RWPE2 (cell line): ENCODE data around the gene AP2M1.

Experiments
- ATAC-seq: fragments of 200-7000 bp; cut with Tn5 transposase; 3 replicates; pipeline ENCODE4 v1.9.1; 2021; ENCODE audit warnings: low read depth
- DNase-seq: peaks from one replicate; pipeline ENCODE4 v3.0.0-alpha.2; 2020; ENCODE audit warnings: low spot score
- H3K27ac ChIP-seq: fragments of 450-650 bp; 2 replicates; pipeline ENCODE4 v1.5.1; 2017; ENCODE audit warnings: mild to moderate bottlenecking; ENCODE audit not compliant: poor library complexity, severe bottlenecking
- H3K27me3 ChIP-seq: fragments of 250-450 bp; sonication (Bioruptor Pico); 2 replicates; pipeline ENCODE4 v1.5.1; 2021; ENCODE audit warnings: mild to moderate bottlenecking, moderate library complexity; ENCODE audit not compliant: insufficient read depth, poor library complexity, severe bottlenecking
- H3K36me3 ChIP-seq: fragments of 250-450 bp; sonication (Bioruptor Pico); 2 replicates; pipeline ENCODE4 v1.5.1; 2020; ENCODE audit warnings: low read depth, mild to moderate bottlenecking, moderate library complexity
- H3K4me1 ChIP-seq: fragments of 250-450 bp; sonication (Bioruptor Pico); 2 replicates; pipeline ENCODE4 v1.5.1; 2021; ENCODE audit warnings: mild to moderate bottlenecking, moderate library complexity; ENCODE audit not compliant: insufficient read depth, poor library complexity, severe bottlenecking
- H3K4me3 ChIP-seq: fragments of 250-450 bp; sonication (Bioruptor Pico); 2 replicates; pipeline ENCODE4 v1.5.1; 2021; ENCODE audit warnings: mild to moderate bottlenecking, moderate library complexity; ENCODE audit not compliant: severe bottlenecking
- H3K9me3 ChIP-seq: fragments of 250-450 bp; sonication (Bioruptor Pico); 2 replicates; pipeline ENCODE4 v1.5.1; 2021; ENCODE audit warnings: mild to moderate bottlenecking, moderate library complexity; ENCODE audit not compliant: severe bottlenecking
- TF ChIP-seq, protein P1 (sequence below): fragments of 450-650 bp; IDR thresholded peaks from one replicate; pipeline ENCODE4 v1.5.1; 2017; ENCODE audit warnings: mild to moderate bottlenecking, moderate library complexity; ENCODE audit not compliant: poor library complexity, severe bottlenecking

The AP2M1 gene

DNA sequence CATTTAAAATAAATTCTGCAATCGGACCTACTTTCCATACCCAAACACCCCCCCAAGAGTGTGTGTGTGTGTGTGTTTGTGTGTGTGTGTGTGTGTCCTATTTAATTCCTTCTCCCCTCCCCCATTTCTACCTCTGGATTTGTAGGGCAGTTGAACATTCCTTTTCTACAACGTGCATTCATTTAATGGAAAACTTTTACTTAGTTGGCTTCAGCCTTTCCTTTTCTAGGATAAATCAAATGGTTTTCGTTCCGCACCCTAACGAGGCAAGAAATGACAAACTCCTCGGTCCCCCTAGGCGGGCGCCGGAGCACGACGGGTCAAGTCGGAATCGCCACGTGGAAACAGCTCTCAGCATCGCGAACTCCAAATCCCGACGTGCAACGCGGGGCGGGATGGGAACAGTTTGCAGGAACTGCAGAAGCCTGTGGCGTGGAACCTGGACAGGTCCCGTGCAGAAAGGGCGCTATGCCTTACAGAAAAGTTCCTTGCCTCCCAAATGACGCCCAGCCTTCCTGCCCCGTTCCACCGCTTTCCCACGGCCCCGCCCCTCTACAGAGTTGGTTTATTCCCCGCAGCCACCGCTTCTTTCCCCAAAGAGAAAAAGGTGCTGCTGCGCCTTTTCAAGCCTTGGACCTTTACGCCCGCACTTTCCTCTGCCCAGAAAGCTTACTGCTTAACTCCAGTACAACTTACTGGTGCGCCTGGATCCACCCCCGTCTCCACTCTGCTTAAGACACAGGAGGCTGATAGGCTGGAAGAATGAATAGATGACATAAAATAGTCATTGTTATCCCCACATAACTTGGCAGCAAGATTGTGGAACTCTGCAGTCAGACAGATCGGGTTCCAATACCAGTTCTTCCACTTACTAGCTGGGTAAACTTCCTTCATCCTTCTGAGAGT, 40.6 kb upstream of the AP2M1 start:
- Histone ChIP-seq H3K4me3 (peak overlapping the region; percentile 74), H3K36me3 (peaks cover 16% of the 10 kb centered on the region), H3K4me1 (no peaks in the 10 kb centered on the region), H3K27ac (peak overlapping the region; percentile 62), H3K27me3 (no peaks in the 10 kb centered on the region), H3K9me3 (no peaks in the 10 kb centered on the region)
- DNase-seq (peak; percentile 86), ATAC-seq (peak; percentile 71)
- TF ChIP-seq, protein P1, sequence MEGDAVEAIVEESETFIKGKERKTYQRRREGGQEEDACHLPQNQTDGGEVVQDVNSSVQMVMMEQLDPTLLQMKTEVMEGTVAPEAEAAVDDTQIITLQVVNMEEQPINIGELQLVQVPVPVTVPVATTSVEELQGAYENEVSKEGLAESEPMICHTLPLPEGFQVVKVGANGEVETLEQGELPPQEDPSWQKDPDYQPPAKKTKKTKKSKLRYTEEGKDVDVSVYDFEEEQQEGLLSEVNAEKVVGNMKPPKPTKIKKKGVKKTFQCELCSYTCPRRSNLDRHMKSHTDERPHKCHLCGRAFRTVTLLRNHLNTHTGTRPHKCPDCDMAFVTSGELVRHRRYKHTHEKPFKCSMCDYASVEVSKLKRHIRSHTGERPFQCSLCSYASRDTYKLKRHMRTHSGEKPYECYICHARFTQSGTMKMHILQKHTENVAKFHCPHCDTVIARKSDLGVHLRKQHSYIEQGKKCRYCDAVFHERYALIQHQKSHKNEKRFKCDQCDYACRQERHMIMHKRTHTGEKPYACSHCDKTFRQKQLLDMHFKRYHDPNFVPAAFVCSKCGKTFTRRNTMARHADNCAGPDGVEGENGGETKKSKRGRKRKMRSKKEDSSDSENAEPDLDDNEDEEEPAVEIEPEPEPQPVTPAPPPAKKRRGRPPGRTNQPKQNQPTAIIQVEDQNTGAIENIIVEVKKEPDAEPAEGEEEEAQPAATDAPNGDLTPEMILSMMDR: no peak

DNA sequence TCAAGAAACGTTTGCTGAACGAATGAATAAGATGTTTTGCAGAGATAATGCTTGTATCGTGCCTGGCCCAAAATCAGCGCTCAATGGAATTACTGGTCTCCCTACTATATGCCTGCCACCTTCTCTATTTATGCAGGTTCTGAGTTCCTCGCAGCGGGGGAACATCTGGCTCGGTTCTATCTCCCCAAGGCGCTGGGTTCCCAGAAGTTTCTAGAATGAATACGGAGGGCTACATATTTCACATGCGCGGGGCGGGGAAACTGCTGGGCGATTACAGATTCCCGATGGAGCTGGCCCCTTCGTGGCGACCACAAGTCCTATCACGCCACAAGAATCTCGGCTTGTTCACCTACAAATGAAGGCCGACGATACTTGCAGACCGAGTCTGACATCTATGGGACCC, 39.9 kb upstream of the AP2M1 start:
- Histone ChIP-seq H3K27ac (peak overlapping the region; percentile 62), H3K36me3 (peaks cover 20% of the 10 kb centered on the region), H3K4me1 (no peaks in the 10 kb centered on the region), H3K9me3 (no peaks in the 10 kb centered on the region), H3K27me3 (no peaks in the 10 kb centered on the region), H3K4me3 (peak overlapping the region; percentile 74)
- DNase-seq (no peak), ATAC-seq (peak; percentile 2; the same call in 2 of the 3 replicates)
- TF ChIP-seq, protein P1: no peak

DNA sequence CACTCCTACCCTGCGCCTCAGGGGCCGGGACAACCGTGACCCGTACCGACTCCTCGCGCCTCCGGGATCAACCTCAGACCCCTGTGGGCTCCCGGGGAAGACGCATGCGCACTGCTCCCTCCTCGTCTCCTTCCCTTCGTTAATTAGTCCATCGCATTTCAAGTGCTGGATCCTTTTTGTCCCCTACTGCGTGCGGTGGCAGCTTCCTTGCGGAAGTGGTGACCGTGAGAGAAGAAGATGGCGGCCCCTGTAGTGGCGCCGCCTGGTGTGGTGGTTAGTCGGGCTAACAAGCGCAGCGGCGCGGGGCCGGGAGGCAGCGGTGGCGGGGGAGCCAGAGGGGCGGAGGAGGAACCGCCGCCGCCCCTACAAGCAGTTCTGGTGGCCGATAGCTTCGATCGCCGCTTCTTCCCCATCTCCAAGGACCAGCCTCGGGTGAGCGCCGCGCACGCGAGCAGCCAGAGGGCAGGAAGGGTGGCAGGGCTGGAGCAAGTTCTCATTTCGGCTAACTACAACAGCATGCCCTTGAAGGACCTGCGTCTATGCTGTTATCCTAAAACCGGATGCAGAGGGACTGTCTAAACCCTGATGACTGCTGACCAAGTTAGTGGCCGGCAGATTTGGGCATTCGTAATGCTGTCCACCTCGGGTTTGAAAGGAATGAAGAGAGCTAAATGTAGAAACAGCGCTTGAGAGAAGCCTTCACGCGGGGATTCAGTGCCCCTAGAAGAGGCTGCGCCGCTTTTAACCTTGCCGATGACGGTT, 39.3 kb upstream of the AP2M1 start, which contains the start of gene EIF2B5:
EIF2B5 (plus strand) TSS at position 210 of the 762 bp plus-strand sequence; CDS start at position 238, 28 bp downstream.
- TF ChIP-seq, protein P1: peak; percentile 22
- peak; percentile 83 for DNase-seq
- no peaks in the 10 kb centered on the region for H3K4me1 ChIP-seq
- no peaks in the 10 kb centered on the region for H3K9me3 ChIP-seq
- ATAC-seq: peak; percentile 73
- peak within 1 kb of the TSS; percentile 74 for H3K4me3 ChIP-seq
- no peaks in the 10 kb centered on the region for H3K27me3 ChIP-seq
- H3K27ac ChIP-seq: peak within 1 kb of the TSS; percentile 62
- peaks cover 25% of the 10 kb centered on the region for H3K36me3 ChIP-seq

DNA sequence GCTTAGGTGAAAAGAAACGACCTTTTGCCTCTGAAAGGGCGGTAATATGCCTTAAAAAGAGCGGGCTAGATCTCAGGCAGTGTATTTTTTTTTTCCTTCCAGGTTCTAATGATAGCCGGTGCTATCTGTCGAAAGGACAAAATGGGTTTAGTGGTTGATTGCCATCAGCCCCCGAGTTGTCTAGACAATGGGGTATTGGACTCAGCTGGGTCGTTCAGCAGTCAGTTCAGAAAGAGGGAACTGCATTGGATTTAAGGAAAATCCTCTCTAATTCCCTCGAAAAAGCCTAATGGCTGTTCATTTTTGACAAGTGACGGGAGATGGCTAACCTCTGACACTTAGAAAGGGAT, 38.8 kb upstream of the AP2M1 start:
- no peaks in the 10 kb centered on the region for H3K4me1 ChIP-seq
- ATAC-seq: no peak

More for the DNA sequence above, 38.8 kb upstream of the AP2M1 start:
- peak overlapping the region; percentile 74 for H3K4me3 ChIP-seq
- H3K36me3 ChIP-seq: peaks cover 31% of the 10 kb centered on the region
- no peaks in the 10 kb centered on the region for H3K27me3 ChIP-seq
- no peaks in the 10 kb centered on the region for H3K9me3 ChIP-seq
- peak overlapping the region; percentile 62 for H3K27ac ChIP-seq
- no peak for DNase-seq
- TF ChIP-seq, protein P1: no peak
